Loucy (cell line): Measurements from ENCODE around the gene DLG2.

Source experiments
- CTCF ChIP-seq: fragments of 200-600 bp; sonication (generic); conservative IDR thresholded peaks from 2 replicates; pipeline ENCODE4 v1.5.1; 2014; ENCODE audit warnings: mild to moderate bottlenecking, antibody characterized with exemption, low read length
- EZH2phosphoT487 ChIP-seq: fragments of 200-600 bp; IDR thresholded peaks from 2 replicates; pipeline ENCODE4 v1.6.1; 2018; ENCODE audit warnings: antibody characterized with exemption, mild to moderate bottlenecking, moderate library complexity, borderline replicate concordance

DNA sequence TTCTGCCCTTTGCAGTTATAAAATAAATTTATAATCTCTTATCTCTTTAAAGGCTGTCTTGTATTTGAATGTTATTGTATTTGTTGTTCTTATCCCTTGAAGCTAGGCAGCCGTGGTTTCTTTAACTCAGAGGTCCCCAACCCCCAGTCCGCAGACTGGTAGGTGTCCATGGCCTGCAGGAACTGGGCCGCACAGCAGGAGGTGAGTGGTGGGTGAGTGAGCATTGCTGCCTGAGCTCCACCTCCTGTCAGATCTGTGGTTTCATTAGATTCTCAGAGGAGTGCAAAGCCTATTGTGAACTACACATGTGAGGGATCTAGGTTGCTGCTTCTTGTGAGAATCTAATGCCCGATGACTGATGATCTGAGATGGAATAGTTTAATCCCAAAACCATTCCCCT is 1961.0 kb downstream of the DLG2 start:
- TF ChIP-seq CTCF: no peak
- no peak for TF ChIP-seq EZH2phosphoT487
